ENCODE measurements around the gene VWC2L. TPM values are rescaled to one million over a fixed set of nuclear protein-coding genes. Genes with fewer than 3 reads are reported as not detected.

The VWC2L gene
- total RNA-seq, 1 donor from 2014 or later, result not detected

DNA sequence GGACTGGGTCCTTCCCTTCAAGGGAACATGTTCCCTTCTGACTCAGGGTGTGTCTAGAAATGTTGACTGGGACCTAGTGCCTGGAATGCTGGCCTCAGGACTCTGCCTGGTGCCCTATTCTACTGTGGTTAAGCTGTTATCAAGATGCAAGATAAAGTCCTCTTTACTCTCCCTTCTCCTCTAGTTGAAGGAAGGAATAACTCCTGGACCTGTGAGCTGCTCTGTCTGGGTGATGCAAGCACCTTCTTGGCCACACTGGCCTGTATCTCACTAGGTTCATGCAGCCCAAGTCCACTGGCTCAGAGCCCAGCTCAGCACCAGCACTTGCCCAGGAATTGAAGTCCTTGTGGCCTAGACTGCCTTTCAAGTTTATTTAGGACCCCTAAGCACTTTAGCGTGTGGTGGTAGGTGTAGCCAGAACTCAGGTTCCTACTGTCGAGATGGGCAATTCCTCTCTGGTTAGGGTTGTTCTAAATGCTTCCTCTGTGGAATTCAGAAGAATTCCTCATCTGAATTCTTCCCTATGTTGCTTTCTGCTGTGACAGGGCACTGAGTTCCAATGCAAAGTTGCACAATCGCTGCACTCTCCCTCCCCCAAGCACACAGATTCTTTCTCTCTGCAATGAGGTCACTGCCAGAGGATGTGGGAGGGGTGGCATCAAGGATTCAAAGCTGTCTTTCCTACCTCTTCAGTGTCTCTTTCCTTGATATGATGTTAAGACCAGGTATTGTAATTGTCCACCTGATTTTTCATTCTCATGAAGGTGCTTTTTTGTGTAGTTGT, 54.7 kb downstream of the VWC2L start:
- intact Hi-C loops (cut with micrococcal nuclease), result no loop called here

DNA sequence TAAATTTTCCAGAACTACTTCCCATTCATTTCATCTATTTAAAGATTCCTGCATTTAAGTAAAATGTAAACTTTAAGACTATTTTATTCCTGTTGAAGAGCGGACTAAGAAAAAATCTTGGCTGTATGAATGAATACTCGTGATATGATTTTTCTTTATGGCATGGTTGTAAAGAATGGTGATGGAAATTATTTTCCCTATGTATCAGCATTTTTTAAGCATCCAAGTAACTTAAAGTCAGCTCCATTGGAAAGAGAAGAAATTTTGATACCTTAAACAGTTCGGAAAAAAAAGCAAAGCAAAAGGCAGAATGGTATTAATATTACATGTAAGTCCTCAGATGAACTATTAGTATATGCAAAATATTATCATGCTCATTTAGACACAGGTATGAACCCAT, 58.9 kb downstream of the VWC2L start:
- intact Hi-C loops (cut with micrococcal nuclease), result no loop called here

DNA sequence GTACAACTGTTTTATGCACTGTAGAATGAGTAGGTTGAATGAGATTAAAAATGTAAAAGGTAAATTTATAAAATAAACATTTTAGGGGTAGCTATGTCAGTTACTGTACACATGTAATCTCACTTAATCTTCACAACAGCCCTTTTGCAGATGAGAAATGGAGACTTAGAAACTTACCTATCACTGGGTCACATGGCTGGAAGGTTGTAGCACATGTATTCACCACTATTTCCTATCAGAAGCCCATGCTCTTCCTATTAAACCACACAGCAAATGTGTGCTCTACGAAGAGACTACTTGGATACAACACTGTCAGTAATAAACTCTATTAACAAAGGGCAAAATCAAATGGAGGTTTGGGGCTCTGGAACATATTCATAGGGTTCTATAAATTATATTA, 60.5 kb downstream of the VWC2L start:
- intact Hi-C loops (cut with micrococcal nuclease), result no loop called here

DNA sequence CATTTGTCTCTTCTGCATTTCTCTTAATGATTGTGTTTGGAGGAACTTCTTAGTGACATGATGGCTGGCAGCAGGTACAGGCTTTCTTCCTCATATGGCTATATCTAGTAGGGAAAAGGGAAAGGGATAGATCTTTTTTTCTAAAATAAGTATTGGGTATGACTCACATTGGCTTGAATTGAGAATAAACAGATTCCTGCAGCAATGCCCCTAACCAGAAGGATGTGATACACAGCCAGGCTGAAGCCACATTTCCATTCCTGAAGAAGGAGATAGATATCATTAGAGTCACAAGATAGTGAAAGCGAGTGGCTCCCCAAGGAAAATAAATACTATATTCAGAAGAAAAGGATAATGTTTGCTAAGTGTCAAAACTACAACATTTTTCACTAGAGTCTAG, 61.1 kb downstream of the VWC2L start:
- intact Hi-C loops (cut with micrococcal nuclease), result no loop called here

DNA sequence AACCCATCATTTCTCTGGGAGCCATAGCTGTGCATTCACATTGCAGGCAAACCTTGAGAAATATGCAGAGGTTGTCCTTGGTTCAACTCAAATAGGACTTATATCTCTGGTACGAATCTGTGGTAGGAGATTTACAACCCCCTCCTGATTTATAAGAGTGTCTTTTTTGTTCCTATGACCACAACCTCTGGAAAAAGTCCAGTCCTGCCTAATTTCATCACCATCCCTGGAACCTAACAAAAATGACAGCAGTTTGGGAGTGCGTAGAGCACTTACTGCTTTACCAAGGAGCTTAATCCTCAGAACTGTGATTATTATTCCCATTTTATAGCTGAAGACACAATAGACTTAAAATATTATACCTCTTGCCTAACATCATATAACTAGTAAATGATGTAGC, 66.5 kb downstream of the VWC2L start:
- intact Hi-C loops (cut with micrococcal nuclease), result no loop called here

DNA sequence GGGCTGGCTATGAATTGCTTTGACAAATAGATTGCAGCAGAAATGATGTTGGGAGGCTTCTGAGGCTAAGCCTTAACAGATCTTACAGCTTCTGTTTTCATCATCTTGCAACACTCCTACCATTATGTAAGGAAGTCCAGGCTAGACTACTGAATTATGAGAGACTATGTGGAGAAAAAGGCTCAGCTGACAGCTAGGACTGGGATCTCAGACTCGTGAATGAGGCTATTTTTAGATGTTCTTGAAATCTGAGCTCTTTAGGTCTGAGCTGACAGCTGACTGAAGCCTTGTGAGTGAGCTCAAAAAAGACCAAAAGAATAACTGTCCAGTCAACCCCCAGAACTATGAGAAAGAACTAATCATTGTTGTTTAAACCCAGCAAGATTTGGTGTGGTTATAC, 70.3 kb downstream of the VWC2L start:
- intact Hi-C loops (cut with micrococcal nuclease), result no loop called here

DNA sequence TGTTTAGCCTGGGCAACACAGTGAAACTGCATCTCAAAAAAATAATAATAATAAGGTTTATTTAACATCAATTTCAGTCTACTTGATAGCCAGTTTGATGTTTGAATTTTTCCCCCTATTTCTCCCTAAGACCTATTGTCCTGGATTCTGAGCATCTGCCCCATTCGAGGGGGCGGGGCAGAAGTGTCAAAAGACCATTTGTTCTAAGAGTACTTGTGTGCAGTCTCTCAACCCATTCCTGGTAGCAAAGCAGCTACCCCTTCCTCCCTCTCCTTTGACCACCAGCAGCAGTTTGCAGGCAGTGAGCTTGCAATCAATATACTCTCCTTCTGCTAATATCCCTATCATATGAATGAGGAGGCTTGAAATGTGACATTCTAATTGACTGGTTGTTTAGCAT, 71.9 kb downstream of the VWC2L start:
- intact Hi-C loops (cut with micrococcal nuclease), result no loop called here

DNA sequence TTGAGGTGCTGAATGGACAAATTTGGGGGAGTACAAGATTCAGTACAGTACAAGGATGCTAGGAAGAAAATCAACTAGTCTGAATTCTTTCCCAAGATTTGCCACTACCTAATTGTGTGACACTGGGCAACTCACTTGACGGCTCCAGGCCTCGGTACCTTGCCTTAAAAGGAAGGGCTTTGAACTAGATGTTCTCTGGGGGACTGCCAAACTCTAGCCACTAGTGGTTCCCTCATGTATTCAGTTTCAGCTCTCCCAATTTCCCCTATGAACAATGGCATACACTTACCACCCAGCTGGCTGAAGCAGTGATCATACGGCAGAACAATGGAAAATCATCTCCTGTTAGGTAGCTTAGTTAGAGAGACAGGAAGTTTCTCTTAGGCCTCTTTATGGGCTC, 73.4 kb downstream of the VWC2L start:
- intact Hi-C loops (cut with micrococcal nuclease), result no loop called here

DNA sequence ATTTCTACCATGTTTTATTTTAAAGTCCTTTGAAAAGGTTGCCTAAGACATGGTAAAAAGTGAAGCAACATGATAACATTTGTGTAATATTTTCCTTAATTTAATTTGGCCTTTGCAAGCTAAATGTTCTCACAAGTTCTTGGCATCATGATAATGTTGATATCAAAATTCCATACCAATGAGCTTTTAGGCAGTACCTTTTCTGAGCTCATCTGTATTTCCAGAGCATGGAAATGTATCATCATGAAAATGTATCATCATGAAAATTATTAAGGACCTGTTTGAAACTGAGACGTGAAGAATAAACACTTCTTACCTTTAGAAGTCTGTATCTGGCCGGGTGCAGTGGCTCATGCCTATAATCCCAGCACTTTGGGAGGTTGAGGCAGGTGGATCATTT, 73.8 kb downstream of the VWC2L start:
- intact Hi-C loops (cut with micrococcal nuclease), result no loop called here

DNA sequence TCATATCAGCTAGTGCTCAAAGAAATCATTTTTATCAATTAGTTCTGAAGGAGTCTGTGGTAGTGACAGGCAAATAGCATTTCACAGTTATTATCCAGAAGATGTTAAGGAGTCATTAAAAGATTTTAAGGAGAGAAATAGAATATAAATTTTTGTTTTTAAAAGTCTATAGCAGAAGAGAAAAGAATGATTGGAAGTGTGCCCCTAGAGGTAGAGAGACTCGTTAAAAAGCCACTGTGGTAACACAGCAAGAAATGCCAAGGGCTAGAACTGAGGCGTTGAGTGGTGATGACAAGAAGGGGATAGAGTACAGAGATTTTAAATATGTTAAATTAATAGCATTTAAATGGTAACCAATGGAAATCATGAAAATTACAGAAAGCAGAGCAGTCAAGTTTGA, 78.3 kb downstream of the VWC2L start:
- intact Hi-C loops (cut with micrococcal nuclease), result no loop called here

DNA sequence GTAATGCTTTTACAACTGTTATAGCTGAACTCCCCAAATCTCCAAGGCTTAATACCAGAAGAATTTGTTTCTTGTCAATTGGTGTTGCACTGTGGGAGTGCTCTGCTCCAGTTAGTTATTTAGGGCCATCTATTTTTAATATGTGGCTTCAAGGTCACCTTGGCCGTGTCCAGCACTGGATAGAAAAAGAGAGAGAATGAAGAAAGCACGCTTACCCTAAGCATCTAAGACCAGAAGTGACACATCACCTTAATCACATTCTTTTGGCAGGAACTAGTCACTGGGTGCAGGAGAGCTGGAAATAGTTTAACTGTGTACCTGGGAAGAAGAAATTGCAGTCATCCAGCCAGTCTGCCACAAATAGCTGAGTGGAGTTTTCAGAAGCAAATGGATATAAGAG, 78.8 kb downstream of the VWC2L start:
- intact Hi-C loops (cut with micrococcal nuclease), result no loop called here

DNA sequence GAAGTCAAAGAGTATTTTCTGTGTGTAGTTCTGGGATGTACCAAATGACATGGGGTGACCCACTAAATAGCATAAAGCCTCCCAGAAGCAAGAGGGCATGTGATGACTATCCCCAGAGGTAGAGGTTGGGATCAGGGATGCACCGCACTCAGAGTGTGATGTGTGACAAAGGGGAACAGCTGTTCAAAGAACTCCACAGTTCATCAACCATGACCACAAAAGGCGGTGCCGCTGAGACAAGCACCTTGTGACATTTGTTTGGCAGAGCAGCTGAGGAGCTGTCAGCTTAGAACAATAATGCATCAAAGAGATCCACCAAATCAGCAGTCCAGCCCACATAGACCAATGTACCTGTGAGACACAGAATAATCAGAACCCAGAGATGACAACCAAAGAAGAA, 81.3 kb downstream of the VWC2L start:
- intact Hi-C loops (cut with micrococcal nuclease), result no loop called here

DNA sequence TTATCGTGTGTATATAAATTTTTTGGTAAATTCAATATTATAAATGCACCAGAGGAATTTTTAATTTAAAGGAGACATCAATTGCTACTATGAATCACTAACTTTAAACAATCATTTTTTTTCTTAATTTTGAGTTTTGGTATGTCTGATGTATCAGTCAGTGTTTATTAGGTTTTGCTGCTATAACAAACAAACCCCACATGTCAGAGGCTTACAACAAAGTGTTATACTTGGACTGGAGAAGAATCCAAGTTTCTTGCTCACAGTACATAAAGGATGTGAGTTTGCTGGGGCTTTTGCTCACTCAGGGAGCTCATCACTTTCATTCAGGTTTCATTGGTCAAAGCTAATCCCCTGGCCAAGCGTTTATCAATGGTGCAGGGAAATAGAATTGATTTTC, 81.8 kb downstream of the VWC2L start:
- intact Hi-C loops (cut with micrococcal nuclease), result no loop called here

DNA sequence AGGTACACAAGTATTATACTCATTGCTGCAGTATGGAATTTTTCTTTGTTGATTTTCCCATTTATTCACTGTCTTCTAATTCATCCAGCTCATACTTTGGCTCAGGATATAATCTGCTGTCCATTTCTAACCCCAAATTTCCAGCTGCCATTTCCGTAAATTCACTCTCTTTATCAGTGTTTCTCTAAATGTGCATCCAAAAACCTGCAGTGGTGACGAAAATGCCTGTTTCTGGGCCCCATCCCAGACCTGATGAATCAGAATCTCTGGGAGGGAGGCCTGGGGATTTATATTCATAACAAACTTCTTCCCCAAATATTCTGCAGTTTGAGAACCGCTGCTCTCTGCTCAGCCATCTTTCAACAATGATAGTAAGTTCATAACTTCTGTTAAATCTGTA, 86.6 kb downstream of the VWC2L start:
- intact Hi-C loops (cut with micrococcal nuclease), result no loop called here

DNA sequence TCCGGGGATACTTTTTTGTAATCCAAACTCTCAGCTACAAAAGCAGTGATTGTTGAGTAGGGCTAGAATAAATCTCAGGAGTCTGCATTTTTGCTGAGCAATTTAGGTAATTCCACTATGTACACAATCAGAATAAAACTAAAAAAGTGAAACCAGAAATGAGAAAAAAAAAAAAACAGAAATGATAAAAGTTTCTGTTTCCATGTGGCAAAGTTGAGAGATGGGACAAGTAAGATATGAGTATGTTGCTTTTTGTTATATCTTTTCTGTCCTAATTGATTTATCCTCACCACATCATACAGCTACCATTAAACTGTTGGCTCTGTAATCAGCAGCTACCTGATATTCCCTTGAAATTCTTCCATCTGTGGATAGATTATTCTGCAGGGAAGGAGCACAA, 92.7 kb downstream of the VWC2L start:
- intact Hi-C loops (cut with micrococcal nuclease), result no loop called here

DNA sequence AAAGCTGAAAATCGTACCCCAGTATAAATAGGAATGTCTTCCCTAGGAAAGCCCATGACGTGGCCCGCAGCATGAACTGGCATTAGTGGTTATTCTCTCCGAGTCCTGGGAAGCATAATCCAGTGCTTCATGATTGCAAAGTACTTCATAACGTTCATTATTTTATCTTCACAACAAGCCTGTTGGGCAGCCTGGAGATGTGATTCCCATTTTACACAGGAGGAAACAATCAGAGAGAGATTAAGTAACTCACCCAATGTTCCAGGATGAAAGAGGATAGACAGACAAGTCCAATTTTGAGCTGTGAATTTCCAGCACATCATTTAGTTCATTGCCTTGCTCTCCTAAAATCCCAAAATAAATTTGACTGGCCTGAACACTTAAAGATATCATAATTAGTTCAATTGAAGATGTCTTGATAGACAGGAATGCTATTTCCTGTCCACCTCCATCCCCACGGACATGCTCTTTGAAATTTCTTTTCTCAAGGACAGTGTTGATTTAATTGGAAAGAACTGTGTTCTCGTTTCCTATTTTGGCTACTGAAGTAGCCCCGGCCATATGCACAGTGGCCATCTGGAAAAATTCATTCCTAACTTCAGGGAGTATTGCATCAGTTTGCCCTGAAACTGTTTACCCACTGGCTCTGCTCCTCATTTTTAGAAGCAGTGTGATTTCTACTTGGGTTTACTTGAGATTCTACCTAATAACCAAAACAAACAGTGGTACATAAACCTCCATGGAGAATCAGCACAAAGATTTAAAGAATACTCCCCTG, 93.9 kb downstream of the VWC2L start:
- intact Hi-C loops (cut with micrococcal nuclease), result no loop called here

DNA sequence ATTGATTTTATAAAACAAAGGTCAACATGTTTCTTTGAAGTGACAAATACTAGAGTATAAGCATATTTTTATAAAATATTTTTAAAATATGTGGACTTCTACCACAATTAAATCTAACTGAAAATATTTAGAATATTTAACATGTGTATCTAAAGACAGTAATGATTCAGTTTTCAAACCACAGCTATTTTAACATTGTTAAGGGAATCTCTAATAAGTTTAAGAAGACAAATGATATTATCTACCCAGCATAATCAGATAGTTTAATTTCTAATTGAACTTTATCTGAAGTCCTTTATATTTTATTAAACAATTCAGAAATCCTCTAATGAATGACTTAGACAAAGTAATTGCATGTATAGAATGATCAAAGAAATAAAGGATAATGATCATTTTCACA, 96.2 kb downstream of the VWC2L start:
- intact Hi-C loops (cut with micrococcal nuclease), result no loop called here

DNA sequence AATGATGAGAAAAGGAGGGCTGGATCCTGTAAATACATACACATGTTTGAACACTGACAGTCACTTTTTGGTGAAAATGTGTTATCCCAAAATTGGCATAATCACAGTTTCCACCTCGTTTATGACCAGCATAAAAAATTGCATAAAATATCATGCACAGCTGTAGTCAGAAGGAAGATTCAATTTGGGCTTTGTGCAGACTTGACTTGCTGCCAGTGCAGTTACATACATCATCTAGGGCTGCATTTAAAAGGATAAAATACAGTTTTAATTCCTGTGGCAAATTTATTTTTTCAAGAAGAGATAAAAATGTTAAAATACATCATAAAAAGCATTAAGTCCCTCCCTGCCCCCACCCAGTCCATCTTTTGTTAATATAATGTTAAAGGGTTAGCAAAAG, 103.8 kb downstream of the VWC2L start:
- intact Hi-C loops (cut with micrococcal nuclease), result no loop called here

DNA sequence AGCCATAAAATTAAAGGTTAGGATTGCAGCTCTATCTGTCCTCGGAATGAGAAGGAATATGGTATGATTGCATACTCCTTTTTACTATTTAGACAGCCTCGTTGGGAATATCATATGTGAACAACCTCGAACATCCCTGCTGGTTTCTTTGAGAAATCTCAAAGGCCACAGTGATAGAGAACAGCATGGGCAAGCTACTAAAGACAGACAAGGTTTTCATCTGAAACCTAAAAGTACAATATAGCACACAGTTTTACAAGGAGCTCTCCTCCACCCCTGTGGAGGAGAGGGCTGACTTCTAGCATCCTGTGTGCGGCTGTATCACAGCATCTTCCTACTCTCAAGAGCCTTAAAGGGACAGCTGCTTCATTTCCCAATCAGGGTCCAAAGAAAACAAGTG, 104.3 kb downstream of the VWC2L start:
- intact Hi-C loops (cut with micrococcal nuclease), result no loop called here

DNA sequence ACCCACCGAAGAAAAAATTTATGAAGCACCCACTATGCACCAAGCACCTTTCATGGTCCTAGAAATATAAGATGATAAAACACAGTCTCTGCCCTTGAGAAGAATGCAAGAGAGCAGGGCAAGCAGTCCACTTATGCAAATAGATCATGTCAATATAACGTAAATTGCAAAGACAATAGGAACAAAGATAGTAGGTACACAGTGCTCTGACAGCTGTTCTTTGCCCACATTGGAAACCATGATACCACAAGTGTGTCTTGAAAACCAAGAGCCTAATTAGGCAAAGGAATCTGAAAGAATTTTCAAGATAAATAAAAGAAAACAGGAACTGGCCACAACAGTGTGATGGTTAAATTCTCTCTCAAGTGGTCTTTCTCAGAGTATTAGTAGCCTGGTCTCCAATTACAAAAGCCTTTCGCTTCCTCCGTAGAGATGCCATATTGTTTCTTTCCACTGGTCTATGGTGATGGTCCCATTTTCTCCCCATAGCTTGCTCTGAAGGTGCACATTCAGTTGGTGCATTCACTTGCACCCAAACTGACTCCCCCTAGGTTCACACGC, 108.5 kb downstream of the VWC2L start:
- intact Hi-C loops (cut with micrococcal nuclease), result no loop called here

DNA sequence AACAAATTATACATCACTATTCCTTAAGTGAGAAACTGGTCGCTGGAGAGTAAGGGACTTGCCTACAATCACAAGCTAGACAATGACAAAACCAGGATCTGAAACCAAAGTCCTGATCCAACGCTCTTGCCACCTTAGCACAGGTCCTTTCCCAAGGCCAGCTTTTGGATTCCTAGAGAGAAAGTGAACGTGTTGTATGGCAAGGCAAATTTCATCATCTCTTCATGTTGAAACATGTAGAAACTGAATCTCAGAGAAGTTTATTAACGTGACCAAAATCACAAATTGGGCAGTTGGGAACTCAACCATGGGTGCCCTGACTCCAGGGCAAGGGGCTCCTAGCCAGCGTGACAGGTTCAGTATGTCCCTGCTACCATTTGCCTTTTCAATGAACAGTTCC, 118.2 kb downstream of the VWC2L start:
- intact Hi-C loops (cut with micrococcal nuclease), result no loop called here

DNA sequence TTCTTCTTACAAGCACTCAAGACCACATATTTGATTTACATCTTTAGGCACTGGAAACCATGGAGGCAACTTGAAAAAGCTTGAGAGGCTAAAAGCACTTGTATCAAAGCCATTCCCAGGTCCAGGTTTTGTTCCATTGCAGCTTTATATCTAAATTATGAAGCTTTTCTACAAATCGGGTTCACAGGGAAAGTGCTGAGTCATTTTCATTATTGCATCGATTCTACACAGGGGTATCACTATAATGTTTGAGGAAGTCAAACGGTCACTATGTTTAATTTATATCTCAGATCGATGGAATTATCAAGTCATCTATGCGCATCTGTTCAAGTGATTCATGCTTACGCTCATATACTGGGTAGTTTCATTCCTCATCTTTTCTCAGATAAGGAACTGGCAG, 118.7 kb downstream of the VWC2L start:
- intact Hi-C loops (cut with micrococcal nuclease), result no loop called here

DNA sequence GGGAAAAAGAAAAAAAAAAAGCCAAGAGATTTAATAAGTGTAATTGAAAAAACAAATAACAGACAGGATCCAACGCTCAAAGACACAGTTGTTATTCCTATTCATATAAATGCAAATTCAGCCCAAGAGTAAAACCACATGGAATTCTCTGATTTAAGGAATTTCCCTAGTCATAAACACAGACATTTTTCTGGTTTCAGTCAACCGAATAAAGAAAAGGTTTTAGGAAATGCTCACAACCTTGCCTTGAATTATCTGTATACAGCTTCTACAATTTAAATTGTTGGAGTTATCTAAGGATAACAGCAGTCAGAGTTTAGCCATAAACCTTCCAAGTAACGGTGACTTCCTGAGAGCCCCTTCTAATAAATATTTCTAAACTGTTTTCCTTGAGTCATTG, 122.7 kb downstream of the VWC2L start:
- intact Hi-C loops (cut with micrococcal nuclease), result no loop called here

Measured in T-helper 1 cell treated with Interleukin-12 subunit alpha and Interleukin-12 subunit beta and Interleukin-4 antibody, amounts not matched to agents 30 ng/mL and 1 ng/mL, for 36 hours (primary cell).